H1 (cell line): ENCODE measurements around the gene DCAF15. TPM values are rescaled to one million over a fixed set of nuclear protein-coding genes. Genes with fewer than 3 reads are reported as not detected.

Experiments used
- CTCF ChIA-PET: fragments of 300-600 bp; sonication (Branson Sonifier 250); formaldehyde crosslinking; loops from one replicate; lab custom pipeline; 2021; ENCODE audit not compliant: partially characterized antibody; lab: Charles Lee
- POLR2A ChIA-PET: fragments of 300-600 bp; sonication (Branson Sonifier 250); formaldehyde crosslinking; loops from one replicate; lab custom pipeline; 2021; ENCODE audit warnings: inconsistent platforms; ENCODE audit not compliant: partially characterized antibody; lab: Charles Lee
- DNase-seq, 2 experiments: peaks; one replicate each; pipeline versions ENCODE4 v3.0.0 to v3.0.0-alpha.2; 2010 to 2022; ENCODE audit warnings: low spot score in 2 of 2, low read depth in 1 of 2, mixed read lengths in 1 of 2
- FAIRE-seq: peaks from 2 replicates; lab custom pipeline; 2011; peaks lifted over from hg19 to GRCh38; lab: Jason Lieb, UNC
- H2AFZ ChIP-seq: 2 replicates; pipeline ENCODE4 v1.8.1; 2012; ENCODE audit warnings: low read length, inconsistent platforms
- H2AK5ac ChIP-seq: 2 replicates; pipeline ENCODE4 v1.6.1; 2013; ENCODE audit warnings: low read depth, low read length
- H2BK120ac ChIP-seq: replicated peaks from 2 replicates; pipeline ENCODE3; 2013; ENCODE audit warnings: low read depth, low read length, inconsistent platforms
- H2BK12ac ChIP-seq: 2 replicates; pipeline ENCODE4 v1.6.1; 2013; ENCODE audit warnings: low read depth, low read length
- H2BK15ac ChIP-seq: 2 replicates; pipeline ENCODE4 v1.6.1; 2013; ENCODE audit warnings: low read length
- H2BK20ac ChIP-seq: 2 replicates; pipeline ENCODE4 v1.6.1; 2013; ENCODE audit warnings: low read length
- H2BK5ac ChIP-seq: 2 replicates; pipeline ENCODE4 v1.6.1; 2013; ENCODE audit warnings: low read depth, low read length
- H3K14ac ChIP-seq: 2 replicates; pipeline ENCODE4 v1.6.1; 2013; ENCODE audit warnings: inconsistent platforms; ENCODE audit not compliant: insufficient read length
- H3K18ac ChIP-seq: 2 replicates; pipeline ENCODE4 v1.6.1; 2013; ENCODE audit warnings: low read length; ENCODE audit errors: extremely low read depth
- H3K23ac ChIP-seq: 2 replicates; pipeline ENCODE4 v1.6.1; 2013; ENCODE audit warnings: inconsistent platforms; ENCODE audit not compliant: insufficient read length
- H3K23me2 ChIP-seq: 2 replicates; pipeline ENCODE4 v1.6.1; 2013; ENCODE audit warnings: low read depth, low read length
- H3K27ac ChIP-seq: 2 replicates; pipeline ENCODE4 v1.6.1; 2011; ENCODE audit warnings: low read depth, low read length, inconsistent platforms
- H3K27me3 ChIP-seq, 4 experiments: replicated peaks in 1 of 4; 1 replicate in 1 of 4; 2 replicates in 3 of 4; pipeline versions ENCODE4 v1.6.1 to v1.8.1; 2011 to 2013; ENCODE audit warnings: low read length in 3 of 4, mild to moderate bottlenecking in 3 of 4, inconsistent platforms in 2 of 4, mixed read lengths in 2 of 4, moderate library complexity in 1 of 4; ENCODE audit not compliant: control insufficient read depth in 3 of 4, insufficient read depth in 3 of 4; ENCODE audit errors: extremely low read depth in 1 of 4
- H3K36me3 ChIP-seq, 4 experiments: 2 replicates each; pipeline versions ENCODE4 v1.6.1 to v1.8.1; 2011 to 2013; ENCODE audit warnings: mild to moderate bottlenecking in 4 of 4, low read length in 3 of 4, moderate library complexity in 2 of 4, control low read depth in 1 of 4, inconsistent platforms in 1 of 4; ENCODE audit not compliant: insufficient read depth in 4 of 4, control insufficient read depth in 2 of 4
- H3K4ac ChIP-seq: replicated peaks from 2 replicates; pipeline ENCODE3; 2013; ENCODE audit warnings: low read length, low read depth, mixed read lengths, inconsistent platforms; ENCODE audit not compliant: insufficient read length
- H3K4me1 ChIP-seq, 4 experiments: replicated peaks in 1 of 4; 1 replicate in 1 of 4; 2 replicates in 3 of 4; pipeline versions ENCODE4 v1.6.1 to v1.8.1; 2011 to 2013; ENCODE audit warnings: low read length in 3 of 4, inconsistent platforms in 2 of 4, mixed read lengths in 1 of 4; ENCODE audit not compliant: insufficient read depth in 4 of 4, control insufficient read depth in 3 of 4
- H3K4me2 ChIP-seq, 2 experiments: 2 replicates each; pipeline versions ENCODE4 v1.6.1 to v1.8.1; 2011 to 2013; ENCODE audit warnings: low read depth in 2 of 2, low read length in 2 of 2, control low read depth in 1 of 2, inconsistent platforms in 1 of 2, mild to moderate bottlenecking in 1 of 2; ENCODE audit not compliant: insufficient read depth in 1 of 2
- H3K4me3 ChIP-seq, 4 experiments: fragments of 200-600, 300-600 bp in 1 of 4; sonication (generic), shearing (Covaris generic), sonication (Bioruptor Twin) in 1 of 4; 2 replicates each; pipeline versions ENCODE4 v1.5.1 to v1.8.1; 2011 to 2016; ENCODE audit warnings: low read length in 4 of 4, low read depth in 3 of 4, control low read depth in 2 of 4, inconsistent platforms in 2 of 4, mild to moderate bottlenecking in 2 of 4, mixed read lengths in 1 of 4, moderate library complexity in 1 of 4; ENCODE audit not compliant: insufficient read depth in 2 of 4; ENCODE audit errors: extremely low read depth in 1 of 4
- H3K56ac ChIP-seq: replicated peaks from 2 replicates; pipeline ENCODE3; 2013; ENCODE audit warnings: low read depth, mild to moderate bottlenecking, mixed read lengths, low read length, inconsistent platforms; ENCODE audit not compliant: insufficient read length
- H3K79me1 ChIP-seq: 2 replicates; pipeline ENCODE4 v1.6.1; 2013; ENCODE audit warnings: low read depth, low read length, control low read depth
- H3K79me2 ChIP-seq, 2 experiments: 2 replicates each; pipeline versions ENCODE4 v1.6.1 to v1.8.1; 2012 to 2013; ENCODE audit warnings: low read length in 2 of 2, mild to moderate bottlenecking in 2 of 2, inconsistent platforms in 1 of 2; ENCODE audit not compliant: insufficient read depth in 2 of 2, control insufficient read depth in 1 of 2
- H3K9ac ChIP-seq, 4 experiments: replicated peaks in 1 of 4; 1 replicate in 1 of 4; 2 replicates in 3 of 4; pipeline versions ENCODE4 v1.6.1 to v1.8.1; 2011 to 2013; ENCODE audit warnings: low read depth in 3 of 4, low read length in 3 of 4, control low read depth in 2 of 4, mild to moderate bottlenecking in 2 of 4, moderate library complexity in 2 of 4, inconsistent platforms in 1 of 4; ENCODE audit errors: extremely low read depth in 1 of 4
- H3K9me3 ChIP-seq, 2 experiments: 2 replicates each; pipeline versions ENCODE4 v1.6.1 to v1.8.1; 2012 to 2013; ENCODE audit warnings: mild to moderate bottlenecking in 2 of 2, moderate library complexity in 2 of 2, control low read depth in 1 of 2, inconsistent platforms in 1 of 2, low read depth in 1 of 2, low read length in 1 of 2, mixed read lengths in 1 of 2; ENCODE audit not compliant: insufficient read depth in 2 of 2
- H4K20me1 ChIP-seq, 2 experiments: replicated peaks in 1 of 2; 2 replicates each; pipeline versions ENCODE3 to v1.8.1; 2011 to 2013; ENCODE audit warnings: inconsistent platforms in 2 of 2, low read length in 2 of 2, mild to moderate bottlenecking in 1 of 2; ENCODE audit not compliant: insufficient read depth in 2 of 2, control insufficient read depth in 1 of 2
- H4K5ac ChIP-seq: 2 replicates; pipeline ENCODE4 v1.6.1; 2013; ENCODE audit warnings: low read length, low read depth, mixed read lengths, inconsistent platforms; ENCODE audit not compliant: insufficient read length
- H4K8ac ChIP-seq: 2 replicates; pipeline ENCODE4 v1.8.0; 2013; ENCODE audit warnings: mild to moderate bottlenecking, moderate library complexity, low read length, inconsistent platforms; ENCODE audit not compliant: insufficient read depth; ENCODE audit errors: extremely low read depth
- H4K91ac ChIP-seq: replicated peaks from 2 replicates; pipeline ENCODE3; 2013; ENCODE audit warnings: low read length, mixed read lengths, inconsistent platforms; ENCODE audit not compliant: insufficient read length
- BRCA1 ChIP-seq: IDR thresholded peaks from 2 replicates; pipeline ENCODE4 v1.6.1; 2012; ENCODE audit warnings: low read depth, low read length, improper control_type of control experiment
- CREB1 ChIP-seq: IDR thresholded peaks from 2 replicates; pipeline ENCODE4 v1.6.1; 2012; ENCODE audit warnings: inconsistent platforms
- SP2 ChIP-seq: IDR thresholded peaks from 2 replicates; pipeline ENCODE4 v1.6.1; 2012; ENCODE audit warnings: mild to moderate bottlenecking, low read length, inconsistent platforms
- TCF12 ChIP-seq: IDR thresholded peaks from 2 replicates; pipeline ENCODE4 v1.6.1; 2011; ENCODE audit warnings: low read depth, mild to moderate bottlenecking, low read length
- WGBS, 2 experiments: shearing (Covaris generic) in 1 of 2; methylation state at CpG; one replicate each; pipeline versions ENCODE4 v1.1.6 to v1.1.7; 2013 to 2015; ENCODE audit warnings: low lambda C conversion rate in 2 of 2, mixed read lengths in 2 of 2, inconsistent platforms in 1 of 2, low coverage in 1 of 2, missing lambda C conversion rate in 1 of 2; ENCODE audit not compliant: insufficient replicate concordance in 2 of 2, insufficient coverage in 1 of 2, insufficient read length in 1 of 2; ENCODE audit errors: extremely low coverage in 1 of 2, missing lambda C conversion rate in 1 of 2; 5-methylcytosine and 5-hydroxymethylcytosine counted together
- polyA plus RNA-seq, 7 experiments: library from polyadenylated mRNA; depleted of rRNA in 3 of 7; stranded (reverse) in 5 of 7; unstranded in 2 of 7; fragments of >200 nt in 5 of 7; fragments of 200-250 nt in 2 of 7; gene quantifications; 1 replicate in 5 of 7; 2 replicates in 1 of 7; 4 replicates in 1 of 7; pipeline versions ENCODE4 v1.2.1 to v1.2.3, GENCODE V29; 2011 to 2013; ENCODE audit warnings: missing spikeins in 2 of 7, mixed read lengths in 2 of 7
- total RNA-seq: library from RNA; stranded (reverse); fragmentation: NEBNext Ultra II Directional; extraction: Animal tissue kit (Norgen Biotek cat#: 25700); gene quantifications from 2 replicates; pipeline ENCODE4 v1.2.1, GENCODE V29; 2021

DCAF15 gene
- total and polyA plus RNA-seq, 2 of the 8 experiments (the other 6 are each of a cell fraction or from before 2014, with no cell fraction given): 68.7 to 80.8 TPM

GRCh38 chr19:13992025-13992424 lies 39.7 kb downstream of the DCAF15 start:
- no peak for TF ChIP-seq TCF12
- TF ChIP-seq SP2: no peak
- no peak for TF ChIP-seq BRCA1
- TF ChIP-seq CREB1: no peak
- H3K36me3 ChIP-seq: no peaks in the 10 kb centered on the region; a peak in 1 of 8 replicates

More at GRCh38 chr19:13992025-13992424, 39.7 kb downstream of the DCAF15 start:
- Histone ChIP-seq H3K4me1 (peaks cover 0 to 14% (median 10%) of the 10 kb centered on the region in 4 experiments; a peak in 6 of 7 replicates), H3K9me3 (no peaks in the 10 kb centered on the region), H3K4ac (no peak overlapping the region), H2BK15ac (no peak overlapping the region), H3K9ac (no peak overlapping the region), H2BK5ac (no peak overlapping the region), H2BK12ac (no peak overlapping the region), H2AK5ac (no peak overlapping the region), H3K14ac (no peak overlapping the region), H3K23me2 (no peaks in the 10 kb centered on the region), H2BK20ac (no peak overlapping the region), H3K56ac (no peak overlapping the region), H3K27ac (no peak overlapping the region), H3K27me3 (no peaks in the 10 kb centered on the region), H2BK120ac (no peak overlapping the region), H3K79me2 (no peaks in the 10 kb centered on the region; a peak in 1 of 4 replicates), H3K23ac (no peak overlapping the region), H4K8ac (no peak overlapping the region), H3K4me3 (no peak overlapping the region), H4K5ac (no peak overlapping the region), H3K18ac (no peak overlapping the region), H2AFZ (no peak overlapping the region), H4K20me1 (peaks cover 2 to 3% of the 10 kb centered on the region in 2 experiments), H3K79me1 (peaks cover 3% of the 10 kb centered on the region; the same call in 1 of the 2 replicates), H3K4me2 (no peak overlapping the region), H4K91ac (no peak overlapping the region)
- 89% methylated on average over 7 of the region's 7 CpGs; no CpG with 5 or more reads in 1 of the 2 experiments for WGBS, 2 experiments
- ChIA-PET CTCF (interaction anchor here (0.8 to 4.2 kb wide), 6 partner anchors 9 to 403 kb away, joined by 3 to 14 read pairs (median 4); no protein-coding TSS in a partner anchor), POLR2A (interaction anchor here (1.5 to 3.4 kb wide), 3 partner anchors 11 to 53 kb away, joined by 3 to 12 read pairs (median 11); partner anchors contain the start of gene RFX1)
- no peak for FAIRE-seq
- no peak for DNase-seq
